IPS-15b (cell line): ENCODE data around the gene LIFR.

Source experiments
- H3K27me3 ChIP-seq: one replicate; pipeline ENCODE4 v1.6.1; 2013; ENCODE audit warnings: low read length; ENCODE audit not compliant: control insufficient read depth, insufficient read depth
- H3K36me3 ChIP-seq: one replicate; pipeline ENCODE4 v1.6.1; 2013; ENCODE audit warnings: low read length; ENCODE audit not compliant: control insufficient read depth, insufficient read depth
- H3K4me1 ChIP-seq: one replicate; pipeline ENCODE4 v1.6.1; 2013; ENCODE audit warnings: mild to moderate bottlenecking, low read length; ENCODE audit not compliant: control insufficient read depth, insufficient read depth
- H3K4me3 ChIP-seq: one replicate; pipeline ENCODE4 v1.5.1; 2013; ENCODE audit warnings: low read depth, low read length
- H3K9ac ChIP-seq: one replicate; pipeline ENCODE4 v1.6.1; 2013; ENCODE audit warnings: low read depth, mild to moderate bottlenecking, low read length
- H3K9me3 ChIP-seq: one replicate; pipeline ENCODE4 v1.6.1; 2013; ENCODE audit warnings: mild to moderate bottlenecking, low read length; ENCODE audit not compliant: control insufficient read depth, insufficient read depth

Gene LIFR

GRCh38 chr5:38453921-38454320 is 102.5 kb downstream of the LIFR start:
- no peaks in the 10 kb centered on the region for H3K27me3 ChIP-seq
- no peaks in the 10 kb centered on the region for H3K4me1 ChIP-seq
- no peak overlapping the region for H3K4me3 ChIP-seq
- no peak overlapping the region for H3K9ac ChIP-seq
- H3K36me3 ChIP-seq: no peaks in the 10 kb centered on the region
- no peaks in the 10 kb centered on the region for H3K9me3 ChIP-seq

GRCh38 chr5:38453506-38453905 is 102.9 kb downstream of the LIFR start:
- Histone ChIP-seq H3K36me3 (no peaks in the 10 kb centered on the region), H3K4me1 (no peaks in the 10 kb centered on the region), H3K9me3 (no peaks in the 10 kb centered on the region), H3K27me3 (no peaks in the 10 kb centered on the region), H3K9ac (no peak overlapping the region), H3K4me3 (no peak overlapping the region)

DNA sequence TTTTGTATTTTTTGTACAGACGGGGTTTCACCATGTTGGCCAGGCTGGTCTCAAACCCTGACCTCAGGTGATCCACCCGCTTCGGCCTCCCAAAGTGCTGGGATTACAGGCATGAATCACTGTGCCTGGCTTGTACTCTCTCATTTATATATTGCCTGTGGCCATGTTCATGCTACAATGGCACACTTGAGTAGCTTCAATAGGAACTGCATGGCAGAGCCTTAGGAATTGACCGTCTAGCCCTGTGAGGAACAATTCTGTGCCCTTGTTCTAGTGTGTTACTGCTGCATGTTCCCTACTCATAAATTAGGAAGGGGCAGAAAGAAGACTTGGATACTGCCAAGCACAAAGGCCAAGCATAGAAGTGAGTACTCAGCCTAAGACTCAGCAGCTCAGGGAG is 104.2 kb downstream of the LIFR start:
- no peak overlapping the region for H3K4me3 ChIP-seq
- H3K36me3 ChIP-seq: no peaks in the 10 kb centered on the region
- no peaks in the 10 kb centered on the region for H3K4me1 ChIP-seq
- no peaks in the 10 kb centered on the region for H3K27me3 ChIP-seq
- no peak overlapping the region for H3K9ac ChIP-seq
- no peaks in the 10 kb centered on the region for H3K9me3 ChIP-seq

GRCh38 chr5:38451074-38451725 is 105.2 kb downstream of the LIFR start:
- Histone ChIP-seq H3K36me3 (no peaks in the 10 kb centered on the region), H3K27me3 (no peaks in the 10 kb centered on the region)

GRCh38 chr5:38450627-38451026 is 105.8 kb downstream of the LIFR start:
- no peaks in the 10 kb centered on the region for H3K4me1 ChIP-seq
- H3K27me3 ChIP-seq: no peaks in the 10 kb centered on the region
- no peaks in the 10 kb centered on the region for H3K9me3 ChIP-seq
- H3K9ac ChIP-seq: no peak overlapping the region
- no peak overlapping the region for H3K4me3 ChIP-seq
- no peaks in the 10 kb centered on the region for H3K36me3 ChIP-seq

More at GRCh38 chr5:38451074-38451725, 105.2 kb downstream of the LIFR start:
- Histone ChIP-seq H3K4me3 (no peak overlapping the region), H3K9ac (no peak overlapping the region), H3K9me3 (no peaks in the 10 kb centered on the region), H3K4me1 (no peaks in the 10 kb centered on the region)

DNA sequence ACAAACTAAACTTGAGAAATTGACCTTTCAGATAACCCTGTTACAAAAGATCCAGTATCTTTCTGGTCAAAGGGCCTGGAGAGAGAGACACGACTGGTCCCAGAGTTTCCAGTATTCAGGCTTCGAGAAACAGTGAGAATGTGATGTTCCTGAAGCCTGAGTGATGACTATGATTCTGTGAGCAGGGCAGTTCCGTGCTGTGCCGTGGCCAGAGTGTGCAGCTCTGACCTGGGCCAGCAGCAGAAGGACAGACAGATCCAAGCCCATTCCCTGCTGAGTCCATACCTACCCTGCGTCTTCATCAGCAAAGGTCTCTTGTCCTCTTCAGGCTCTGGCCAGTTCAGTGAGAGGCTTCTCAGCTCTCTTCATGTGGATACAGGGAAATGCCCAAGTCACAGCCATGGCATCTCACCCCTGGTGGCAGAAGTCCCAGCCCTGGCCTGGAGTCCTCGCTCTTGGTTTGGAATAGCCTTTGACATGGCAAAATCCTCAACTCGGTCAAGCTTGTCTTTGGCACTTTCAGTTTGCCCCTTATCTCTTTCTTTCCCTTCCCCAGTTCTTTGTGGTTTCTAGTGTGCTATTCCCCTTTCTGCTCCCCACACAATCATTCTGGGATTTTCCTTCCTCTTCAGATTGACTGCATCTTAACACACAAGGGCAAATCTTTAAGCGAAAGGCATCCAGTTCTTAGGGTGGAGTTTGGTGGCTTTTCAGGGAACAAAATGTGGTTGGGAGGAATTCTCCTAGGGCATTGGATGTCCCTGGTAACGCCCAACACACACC is 107.7 kb downstream of the LIFR start:
- Histone ChIP-seq H3K9ac (no peak overlapping the region), H3K9me3 (no peaks in the 10 kb centered on the region), H3K36me3 (no peaks in the 10 kb centered on the region), H3K4me3 (no peak overlapping the region), H3K27me3 (no peaks in the 10 kb centered on the region), H3K4me1 (no peaks in the 10 kb centered on the region)

DNA sequence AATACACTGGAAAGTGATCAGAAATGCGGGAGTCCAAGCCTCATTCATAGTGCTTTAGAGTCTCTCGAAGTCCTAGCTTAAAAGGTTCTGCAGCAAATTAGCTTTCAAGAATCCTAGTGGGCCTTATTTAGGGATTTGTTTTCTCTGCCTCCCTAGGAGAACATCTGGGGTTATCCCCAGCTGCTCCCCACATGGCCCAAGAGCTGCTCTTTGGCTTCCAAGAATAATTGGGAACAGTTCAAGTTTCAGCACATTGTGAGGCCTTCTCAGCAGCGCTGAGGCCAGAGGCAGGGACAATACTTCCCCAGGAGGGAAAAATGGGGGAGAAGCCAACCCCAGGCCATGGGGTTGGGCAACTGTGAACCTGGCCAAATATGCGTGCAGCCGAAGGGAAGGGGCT is 108.7 kb downstream of the LIFR start:
- Histone ChIP-seq H3K4me3 (no peak overlapping the region), H3K9me3 (no peaks in the 10 kb centered on the region), H3K36me3 (no peaks in the 10 kb centered on the region), H3K9ac (no peak overlapping the region), H3K27me3 (no peaks in the 10 kb centered on the region), H3K4me1 (no peaks in the 10 kb centered on the region)

- Histone ChIP-seq H3K36me3 (no peaks in the 10 kb centered on the region), H3K27me3 (no peaks in the 10 kb centered on the region), H3K9me3 (no peaks in the 10 kb centered on the region), H3K4me1 (no peaks in the 10 kb centered on the region), H3K9ac (no peak overlapping the region), H3K4me3 (no peak overlapping the region)
These were observed 109.4 kb downstream of the LIFR start for GRCh38 chr5:38447056-38447455.

DNA sequence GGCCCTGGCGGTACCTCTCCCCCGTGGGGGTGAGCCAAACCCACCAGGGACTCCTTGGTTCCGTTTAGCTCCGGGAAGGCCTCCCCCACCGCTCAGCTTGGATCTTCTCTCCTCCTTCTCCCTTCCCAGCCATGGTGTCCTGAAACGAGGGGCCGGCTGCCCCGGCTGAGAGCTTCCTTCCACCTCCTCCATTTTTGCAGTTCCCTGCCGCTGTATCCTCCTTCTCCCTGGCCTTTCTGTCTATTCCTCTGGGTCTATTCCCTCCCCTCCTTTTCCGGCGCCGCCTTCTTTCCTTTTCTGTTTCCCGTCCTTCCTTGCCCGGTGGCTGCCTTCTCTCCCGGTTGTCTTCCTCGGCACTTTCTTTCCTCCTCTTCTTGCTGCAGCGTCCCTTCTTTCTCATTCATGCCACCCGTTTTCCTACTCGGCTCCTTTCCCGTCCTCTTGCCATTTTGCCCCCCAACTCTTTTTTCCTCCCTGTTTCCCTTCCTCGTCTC is 110.4 kb downstream of the LIFR start:
- no peak overlapping the region for H3K4me3 ChIP-seq
- no peaks in the 10 kb centered on the region for H3K4me1 ChIP-seq
- no peaks in the 10 kb centered on the region for H3K36me3 ChIP-seq
- H3K9ac ChIP-seq: no peak overlapping the region
- H3K9me3 ChIP-seq: no peaks in the 10 kb centered on the region
- no peaks in the 10 kb centered on the region for H3K27me3 ChIP-seq

- no peaks in the 10 kb centered on the region for H3K4me1 ChIP-seq
- no peaks in the 10 kb centered on the region for H3K9me3 ChIP-seq
- no peak overlapping the region for H3K9ac ChIP-seq
- no peaks in the 10 kb centered on the region for H3K36me3 ChIP-seq
- H3K4me3 ChIP-seq: no peak overlapping the region
- H3K27me3 ChIP-seq: no peaks in the 10 kb centered on the region
These were observed 110.9 kb downstream of the LIFR start for GRCh38 chr5:38445374-38446028.

DNA sequence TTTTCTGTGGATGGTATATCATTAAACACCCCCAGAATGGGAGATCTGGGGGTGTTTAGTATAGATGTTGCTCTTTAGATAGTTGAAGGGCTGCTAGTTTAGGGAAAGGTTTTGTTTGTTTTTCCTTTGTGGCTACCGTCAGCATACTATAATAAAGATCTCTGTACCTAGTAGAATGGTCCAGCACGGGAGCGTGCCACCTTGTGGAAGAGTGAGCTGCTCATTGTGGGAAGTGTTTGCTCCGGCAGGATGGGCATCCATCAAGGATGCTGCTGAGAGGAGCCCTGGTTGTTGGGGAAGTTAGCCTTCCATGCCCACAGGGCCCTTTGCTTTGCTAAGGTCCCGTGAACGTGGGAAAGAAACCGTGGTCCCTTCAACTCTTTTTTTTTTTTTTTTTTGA is 113.1 kb downstream of the LIFR start:
- H3K4me1 ChIP-seq: no peaks in the 10 kb centered on the region
- H3K9ac ChIP-seq: no peak overlapping the region
- no peak overlapping the region for H3K4me3 ChIP-seq
- H3K27me3 ChIP-seq: no peaks in the 10 kb centered on the region
- H3K9me3 ChIP-seq: no peaks in the 10 kb centered on the region
- H3K36me3 ChIP-seq: no peaks in the 10 kb centered on the region

DNA sequence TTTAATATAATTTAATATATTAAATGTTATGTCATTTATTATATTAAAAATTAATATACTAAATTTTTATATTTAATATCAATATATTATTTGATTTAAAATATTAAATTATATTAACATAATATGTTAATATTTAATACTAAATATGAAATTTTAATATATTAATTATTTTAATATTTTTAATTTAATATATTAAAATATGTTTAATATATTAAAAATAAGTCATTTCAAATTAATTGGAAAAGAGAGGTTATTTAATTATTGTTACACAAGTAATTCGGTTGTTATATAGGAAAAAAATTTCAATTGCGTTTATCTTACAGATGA is 114.2 kb downstream of the LIFR start:
- H3K9me3 ChIP-seq: no peaks in the 10 kb centered on the region
- no peak overlapping the region for H3K9ac ChIP-seq
- H3K4me1 ChIP-seq: no peaks in the 10 kb centered on the region
- H3K27me3 ChIP-seq: no peaks in the 10 kb centered on the region
- no peak overlapping the region for H3K4me3 ChIP-seq
- no peaks in the 10 kb centered on the region for H3K36me3 ChIP-seq
